Activated CD4-positive, alpha-beta T cell treated with anti-CD3 and anti-CD28 coated beads for 36 hours (primary cell): ENCODE results near the gene ENTPD8. TPM values are rescaled to one million over a fixed set of nuclear protein-coding genes. Genes with fewer than 3 reads are reported as not detected.
"Not testable (repeated sequence)": the region's sequence is repeated elsewhere in the genome, so short reads cannot be mapped to it uniquely, and the experiment has no call there.

Experiments used
- ATAC-seq: fragments of 200-7000 bp; cut with Tn5 transposase; one replicate; pipeline ENCODE4 v1.10.0; 2021; ENCODE audit warnings: mild to moderate bottlenecking, moderate library complexity
- CTCF ChIA-PET: fragments of 350-600 bp; sonication (Branson Sonifier 250); formaldehyde crosslinking; loops from one replicate; lab custom pipeline; 2021; ENCODE audit warnings: antibody characterized with exemption; lab: Charles Lee
- POLR2A ChIA-PET: fragments of 350-600 bp; sonication (Branson Sonifier 250); formaldehyde crosslinking; loops from one replicate; lab custom pipeline; 2021; ENCODE audit warnings: antibody characterized with exemption, inconsistent platforms; lab: Charles Lee
- DNase-seq: peaks from one replicate; pipeline ENCODE4 v3.0.0-alpha.2; 2020
- H3K27ac Mint-ChIP-seq: one replicate; pipeline ENCODE4 v1.8.0; 2021; ENCODE audit warnings: mixed read lengths
- H3K27me3 Mint-ChIP-seq: one replicate; pipeline ENCODE4 v1.8.0; 2021; ENCODE audit warnings: mixed read lengths
- H3K36me3 Mint-ChIP-seq: one replicate; pipeline ENCODE4 v1.8.0; 2021; ENCODE audit warnings: low read depth, mixed read lengths
- H3K4me1 Mint-ChIP-seq: one replicate; pipeline ENCODE4 v1.8.0; 2021; ENCODE audit warnings: mixed read lengths
- H3K4me3 Mint-ChIP-seq: one replicate; pipeline ENCODE4 v1.8.0; 2021; ENCODE audit warnings: mild to moderate bottlenecking, moderate library complexity, mixed read lengths
- H3K9me3 Mint-ChIP-seq: one replicate; pipeline ENCODE4 v1.8.0; 2021; ENCODE audit warnings: low read depth, mixed read lengths
- intact Hi-C, 2 experiments: fragments of 100-400 bp; cut with DNase I in 1 of 2; cut with micrococcal nuclease in 1 of 2; formaldehyde crosslinking; loops; one replicate each; pipeline versions ENCODE4 v1.14.2 to v1.15.1; 2022 to 2024; cut with DNase I, micrococcal nuclease
- total RNA-seq, 2 experiments: library from RNA; stranded (reverse); gene quantifications; one replicate each; pipeline ENCODE4 v1.2.3, GENCODE V29; 2021

Gene ENTPD8
- total RNA-seq, 2 experiments from 2014 or later = not detected

DNA sequence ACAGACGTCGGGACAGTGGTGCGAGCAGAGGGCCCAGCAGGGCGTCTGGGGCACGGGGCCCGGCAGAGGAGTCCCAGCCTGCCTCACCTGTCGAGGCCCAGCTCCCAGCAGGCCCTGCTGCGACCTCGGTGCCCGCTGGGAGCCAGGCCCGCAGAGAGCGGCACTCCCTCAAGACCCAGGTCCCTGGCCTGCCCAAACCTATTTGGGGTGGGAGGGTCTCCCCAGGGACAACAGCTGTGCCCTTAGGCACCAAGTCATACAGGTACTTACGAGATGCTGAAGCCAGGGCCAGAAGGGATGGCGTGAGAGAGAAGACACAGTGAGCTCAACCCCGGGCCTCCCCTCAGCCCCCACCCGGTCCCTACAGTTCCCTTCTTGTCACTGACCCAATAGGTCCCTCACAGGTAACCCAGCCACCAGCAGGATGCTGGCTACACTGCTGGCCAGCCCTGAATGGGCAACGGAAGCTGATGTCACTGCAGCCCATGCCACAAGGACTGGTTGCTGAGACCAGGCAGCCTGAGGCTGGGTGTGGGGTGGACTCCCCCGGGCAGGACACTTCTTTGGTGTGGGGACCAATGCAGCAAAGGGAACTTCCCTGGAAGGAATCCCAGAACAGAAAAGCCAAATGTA is 14.3 kb upstream of the ENTPD8 start:
- H3K27me3 Mint-ChIP-seq = no peaks in the 10 kb centered on the region
- peak overlapping the region; percentile 37 for H3K27ac Mint-ChIP-seq
- ChIA-PET POLR2A (no interaction called here), CTCF (no interaction called here)
- H3K4me1 Mint-ChIP-seq = peaks cover 37% of the 10 kb centered on the region
- intact Hi-C loops = loop anchor here in 1 of 2 experiments (10.0 kb wide), 1 partner anchor 1211 kb away; the partner anchor contains the start of gene QSOX2
- no peak overlapping the region for H3K4me3 Mint-ChIP-seq
- DNase-seq (no peak), ATAC-seq (no peak)
- H3K36me3 Mint-ChIP-seq = peaks cover 28% of the 10 kb centered on the region
- no peaks in the 10 kb centered on the region for H3K9me3 Mint-ChIP-seq

DNA sequence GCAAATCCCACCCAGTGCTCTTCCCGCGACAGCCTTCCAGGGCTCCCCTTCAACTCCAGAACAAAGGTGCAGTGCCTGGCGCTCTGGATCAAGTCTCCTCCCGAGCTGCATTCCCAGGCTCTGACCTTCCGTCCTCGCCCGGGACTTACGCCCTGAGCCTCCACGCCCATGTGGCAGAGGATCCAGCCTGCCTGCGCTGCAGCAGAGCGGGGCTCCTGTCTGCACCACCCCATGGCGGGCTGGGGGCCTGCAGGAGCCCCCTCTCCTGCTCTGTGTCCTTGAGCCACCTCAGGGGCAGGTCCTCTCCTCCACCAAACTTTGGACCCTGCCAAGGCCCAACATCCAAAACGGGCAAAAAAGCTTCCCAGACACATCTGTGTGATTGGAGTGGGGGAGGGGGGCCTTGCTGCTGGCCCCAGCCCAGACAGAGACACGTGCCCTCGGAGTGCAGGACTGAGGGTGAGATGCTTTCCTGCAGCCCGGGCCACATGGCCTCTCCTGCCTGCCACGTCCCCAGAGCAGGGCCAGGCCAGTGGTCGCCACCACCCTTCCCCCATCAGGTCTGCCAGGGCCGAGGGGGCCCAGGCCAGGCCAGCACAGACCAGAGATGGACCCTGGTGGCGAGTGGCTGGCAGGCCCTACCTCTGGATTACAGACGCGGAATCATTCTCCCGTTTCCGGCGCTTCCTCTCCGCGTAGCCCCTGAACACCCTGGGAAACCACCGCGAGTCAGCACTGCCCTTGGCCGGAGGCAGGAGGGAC is 13.6 kb upstream of the ENTPD8 start:
- POLR2A ChIA-PET = no interaction called here
- intact Hi-C loops = loop anchor here in 1 of 2 experiments (1.0 to 10.0 kb wide), 7 partner anchors 31 to 1210 kb away; partner anchors contain the start of genes ARRDC1, EXD3, MRPL41 and NOXA1
- CTCF ChIA-PET = no interaction called here
- Mint-ChIP-seq H3K27me3 (no peaks in the 10 kb centered on the region), H3K36me3 (peaks cover 29% of the 10 kb centered on the region), H3K27ac (no peak overlapping the region), H3K4me3 (peak overlapping the region; percentile 45), H3K9me3 (no peaks in the 10 kb centered on the region), H3K4me1 (peaks cover 38% of the 10 kb centered on the region)
- ATAC-seq (no peak), DNase-seq (peak; percentile 23)

- intact Hi-C loops = loop anchor here in 1 of 2 experiments (1.0 to 10.0 kb wide), 7 partner anchors 31 to 1209 kb away; partner anchors contain the start of genes ARRDC1, EXD3, MRPL41 and NOXA1
- DNase-seq (peak; percentile 73), ATAC-seq (peak; percentile 50)
- CTCF ChIA-PET = no interaction called here
- peaks cover 33% of the 10 kb centered on the region for H3K36me3 Mint-ChIP-seq
- H3K9me3 Mint-ChIP-seq = no peaks in the 10 kb centered on the region
- peaks cover 38% of the 10 kb centered on the region for H3K4me1 Mint-ChIP-seq
- no peaks in the 10 kb centered on the region for H3K27me3 Mint-ChIP-seq
- H3K27ac Mint-ChIP-seq = no peak overlapping the region
- POLR2A ChIA-PET = no interaction called here
- H3K4me3 Mint-ChIP-seq = peak overlapping the region; percentile 45
These were observed 13.0 kb upstream of the ENTPD8 start for GRCh38 chr9:137454145-137454596.

DNA sequence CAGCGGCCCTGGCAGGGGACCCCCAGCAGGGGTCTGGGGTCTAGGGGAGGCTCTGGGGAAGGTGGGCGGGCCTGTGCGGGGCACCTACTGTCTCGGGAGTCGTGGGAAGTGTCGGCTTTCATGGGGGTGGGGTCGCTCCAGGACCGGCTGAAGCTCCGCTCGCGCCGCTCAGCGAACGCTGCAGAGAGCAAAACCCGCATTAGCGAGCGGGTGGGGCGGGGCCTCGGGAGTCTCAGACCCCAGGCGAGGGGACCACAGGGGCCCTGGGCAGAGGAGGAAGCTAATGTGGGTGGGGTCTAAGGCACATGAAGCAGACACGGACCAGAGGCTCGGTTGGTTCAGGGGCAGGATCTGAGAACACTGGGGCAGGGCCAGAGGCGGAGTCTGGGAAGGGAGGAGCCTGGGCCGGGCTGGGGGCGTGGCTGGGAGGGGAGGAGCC is 12.5 kb upstream of the ENTPD8 start:
- ChIA-PET CTCF (no interaction called here), POLR2A (interaction anchor here (0.6 kb wide), 2 partner anchors 77 to 552 kb away, joined by 3 to 4 read pairs; no protein-coding TSS in a partner anchor)
- intact Hi-C loops = loop anchor here in 1 of 2 experiments (1.0 to 10.0 kb wide), 7 partner anchors 30 to 1209 kb away; partner anchors contain the start of genes ARRDC1, EXD3, MRPL41 and NOXA1

DNA sequence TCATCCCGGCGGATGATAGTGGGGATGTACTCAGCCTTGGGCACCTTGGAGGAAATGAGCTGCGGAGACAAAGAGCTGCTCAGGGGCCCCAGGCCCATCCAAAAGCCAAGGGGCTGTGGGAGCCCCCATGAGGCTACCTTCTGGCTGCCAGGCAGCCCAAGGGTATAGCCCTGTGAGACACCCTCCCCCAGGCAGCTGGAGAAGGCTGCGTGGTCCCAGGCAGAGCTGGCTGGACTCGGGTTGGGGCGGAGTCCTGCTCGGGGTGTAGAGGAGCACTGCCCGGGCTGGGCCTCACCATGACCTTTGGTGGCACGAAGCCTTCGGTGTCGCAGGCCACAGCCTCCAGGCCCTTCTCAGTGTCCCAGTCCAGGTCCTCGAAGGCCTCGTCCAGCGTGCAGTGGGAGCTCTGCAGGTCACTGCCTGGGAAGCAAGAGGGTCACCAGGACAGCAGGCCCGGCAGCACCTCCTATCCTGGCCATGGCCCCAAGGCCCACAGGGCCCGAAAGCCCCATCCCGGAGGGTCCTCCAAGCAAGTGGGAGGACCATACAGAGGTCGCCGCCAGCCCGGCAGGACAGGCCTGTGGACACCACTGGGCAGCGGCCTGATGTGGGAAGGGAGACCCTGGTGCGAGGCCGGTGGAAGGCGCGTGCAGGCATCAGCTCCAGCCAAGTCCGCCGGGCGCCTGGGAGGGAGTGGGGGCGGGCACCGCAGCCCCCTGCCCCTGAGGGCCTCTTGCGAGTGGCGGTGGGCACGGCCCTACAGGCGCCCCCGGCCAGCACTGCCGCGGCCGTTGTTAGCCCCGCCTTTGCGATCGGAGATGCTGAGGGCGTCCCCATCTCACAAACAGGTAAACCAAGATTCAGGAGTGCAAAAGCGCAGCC is 11.8 kb upstream of the ENTPD8 start:
- ChIA-PET CTCF (no interaction called here), POLR2A (interaction anchor here (0.6 to 1.0 kb wide), 3 partner anchors 9 to 551 kb away, joined by 3 to 5 read pairs (median 4); no protein-coding TSS in a partner anchor)
- no peaks in the 10 kb centered on the region for H3K27me3 Mint-ChIP-seq
- H3K36me3 Mint-ChIP-seq = peaks cover 35% of the 10 kb centered on the region
- ATAC-seq (no peak), DNase-seq (no peak)
- H3K9me3 Mint-ChIP-seq = no peaks in the 10 kb centered on the region
- H3K4me3 Mint-ChIP-seq = no peak overlapping the region
- H3K27ac Mint-ChIP-seq = no peak overlapping the region
- intact Hi-C loops = loop anchor here in 1 of 2 experiments (10.0 kb wide), 1 partner anchor 1208 kb away; the partner anchor contains the start of gene QSOX2
- peaks cover 38% of the 10 kb centered on the region for H3K4me1 Mint-ChIP-seq

More for the DNA sequence above, 12.5 kb upstream of the ENTPD8 start:
- no peak overlapping the region for H3K4me3 Mint-ChIP-seq
- DNase-seq = peak; percentile 84
- peaks cover 38% of the 10 kb centered on the region for H3K4me1 Mint-ChIP-seq
- peaks cover 33% of the 10 kb centered on the region for H3K36me3 Mint-ChIP-seq
- no peak overlapping the region for H3K27ac Mint-ChIP-seq
- ATAC-seq = peak; percentile 83
- H3K9me3 Mint-ChIP-seq = no peaks in the 10 kb centered on the region
- no peaks in the 10 kb centered on the region for H3K27me3 Mint-ChIP-seq

DNA sequence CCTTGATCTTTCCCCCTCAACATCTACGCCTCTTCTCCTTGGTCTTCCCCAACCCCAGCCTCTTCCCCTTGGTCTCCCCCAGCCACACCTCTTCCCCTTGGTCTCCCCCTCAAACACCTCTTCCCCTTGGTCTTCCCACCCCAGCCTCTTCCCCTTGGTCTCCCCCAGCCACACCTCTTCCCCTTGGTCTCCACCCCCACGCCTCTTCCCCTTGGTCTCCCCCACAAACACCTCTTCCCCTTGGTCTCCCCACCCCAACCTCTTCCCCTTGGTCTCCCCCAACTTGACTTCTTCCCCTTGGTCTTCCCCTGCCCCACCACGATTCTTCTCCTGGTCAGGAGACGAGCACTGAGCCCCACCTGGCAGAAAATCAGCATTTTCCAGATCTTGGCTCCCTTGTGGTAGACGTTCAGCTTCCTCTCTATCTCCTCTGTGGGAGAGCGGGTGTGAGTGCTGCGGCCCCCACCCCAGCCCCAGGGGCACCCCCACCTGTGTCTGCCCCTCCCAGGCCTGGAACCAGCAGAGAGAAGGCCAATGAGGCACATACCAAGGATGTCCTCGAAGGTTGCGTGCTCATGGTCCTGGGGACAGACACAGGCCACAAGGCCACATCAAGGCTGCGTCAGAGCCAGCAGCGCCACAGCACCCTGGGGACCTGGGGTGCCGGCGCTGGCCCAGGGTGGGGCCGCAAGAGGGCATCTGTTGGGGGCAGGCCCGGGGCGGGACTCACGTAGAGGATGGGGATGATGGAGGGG is 11.0 kb upstream of the ENTPD8 start:
- no peak overlapping the region for H3K27ac Mint-ChIP-seq
- peaks cover 37% of the 10 kb centered on the region for H3K4me1 Mint-ChIP-seq
- no peaks in the 10 kb centered on the region for H3K9me3 Mint-ChIP-seq
- ChIA-PET POLR2A (interaction anchor here (1.0 kb wide), 1 partner anchor 10 kb away, joined by 5 read pairs; no protein-coding TSS in a partner anchor), CTCF (no interaction called here)
- H3K36me3 Mint-ChIP-seq = peaks cover 35% of the 10 kb centered on the region
- H3K4me3 Mint-ChIP-seq = no peak overlapping the region
- no peak for DNase-seq
- intact Hi-C loops = loop anchor here in 1 of 2 experiments (10.0 kb wide), 1 partner anchor 1207 kb away; the partner anchor contains the start of gene QSOX2
- no peaks in the 10 kb centered on the region for H3K27me3 Mint-ChIP-seq
- ATAC-seq = no peak

- intact Hi-C loops = loop anchor here in 1 of 2 experiments (10.0 kb wide), 1 partner anchor 1207 kb away; the partner anchor contains the start of gene QSOX2
- H3K9me3 Mint-ChIP-seq, H3K27ac Mint-ChIP-seq, H3K4me3 Mint-ChIP-seq, ATAC-seq, POLR2A ChIA-PET, DNase-seq, CTCF ChIA-PET, H3K27me3 Mint-ChIP-seq: not testable (repeated sequence)
- peaks cover 31% of the 10 kb centered on the region for H3K36me3 Mint-ChIP-seq
- peaks cover 34% of the 10 kb centered on the region for H3K4me1 Mint-ChIP-seq
These were observed 10.3 kb upstream of the ENTPD8 start for GRCh38 chr9:137451264-137452005.

DNA sequence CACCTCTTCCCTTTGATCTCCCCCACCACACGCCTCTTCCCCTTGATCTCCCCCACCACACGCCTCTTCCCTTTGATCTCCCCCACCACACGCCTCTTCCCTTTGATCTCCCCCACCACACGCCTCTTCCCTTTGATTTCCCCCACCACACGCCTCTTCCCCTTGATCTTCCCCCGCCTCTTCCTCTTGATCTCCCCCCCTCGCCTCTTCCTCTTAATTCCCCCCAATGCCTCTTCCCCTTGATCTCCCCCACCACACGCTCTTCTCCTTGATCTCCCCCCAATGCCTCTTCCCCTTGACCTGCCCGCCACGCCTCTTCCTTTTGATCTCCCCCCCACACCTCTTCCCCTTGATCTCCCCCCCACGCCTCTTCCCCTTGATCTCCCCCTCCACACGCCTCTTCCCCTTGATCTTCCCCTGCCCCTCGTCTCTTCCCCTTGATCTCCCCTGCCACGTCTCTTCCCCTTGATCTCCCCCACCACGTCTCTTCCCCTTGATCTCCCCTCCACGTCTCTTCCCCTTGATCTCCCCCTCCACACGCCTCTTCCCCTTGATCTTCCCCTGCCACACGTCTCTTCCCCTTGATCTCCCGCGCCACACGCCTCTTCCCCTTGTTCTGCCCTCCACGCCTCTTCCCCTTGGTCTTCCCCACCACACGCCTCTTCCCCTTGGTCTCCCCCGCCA is 9.5 kb upstream of the ENTPD8 start:
- POLR2A ChIA-PET, H3K9me3 Mint-ChIP-seq, H3K27me3 Mint-ChIP-seq, H3K27ac Mint-ChIP-seq, CTCF ChIA-PET, ATAC-seq, DNase-seq, H3K4me3 Mint-ChIP-seq: not testable (repeated sequence)
- H3K36me3 Mint-ChIP-seq = peaks cover 28% of the 10 kb centered on the region
- intact Hi-C loops = loop anchor here in 1 of 2 experiments (10.0 kb wide), 1 partner anchor 1206 kb away; the partner anchor contains the start of gene QSOX2
- H3K4me1 Mint-ChIP-seq = peaks cover 33% of the 10 kb centered on the region

DNA sequence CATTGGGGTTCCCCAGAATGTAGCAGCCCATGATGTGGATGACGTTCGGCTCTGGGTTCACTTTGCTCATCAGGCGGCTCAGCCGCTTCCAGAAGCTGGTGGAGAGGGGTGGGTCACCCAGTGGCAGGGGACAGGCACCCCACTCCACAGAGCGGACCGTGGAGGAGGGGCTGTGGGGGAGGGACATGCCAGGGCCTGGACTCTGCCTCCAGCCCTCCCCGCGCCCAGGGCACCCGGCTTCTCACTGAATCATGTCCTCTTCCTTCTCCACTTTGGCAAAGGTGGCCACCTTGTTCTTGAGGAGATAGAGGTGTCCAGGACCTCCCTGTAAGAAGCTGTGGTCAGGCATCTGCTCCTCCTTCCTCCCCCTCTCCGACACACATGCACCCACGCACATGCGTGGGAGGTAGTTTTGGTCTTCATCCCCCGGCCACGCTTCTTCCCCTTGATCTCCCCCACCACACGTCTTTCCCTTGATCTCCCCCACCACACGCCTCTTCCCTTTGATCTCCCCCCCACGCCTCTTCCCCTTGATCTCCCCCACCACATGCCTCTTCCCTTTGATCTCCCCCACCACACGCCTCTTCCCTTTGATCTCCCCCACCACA is 8.9 kb upstream of the ENTPD8 start:
- CTCF ChIA-PET = no interaction called here
- no peak for ATAC-seq
- Mint-ChIP-seq H3K27ac (peak overlapping the region; percentile 19), H3K4me3 (no peak overlapping the region), H3K9me3 (no peaks in the 10 kb centered on the region), H3K4me1 (peaks cover 38% of the 10 kb centered on the region), H3K27me3 (no peaks in the 10 kb centered on the region), H3K36me3 (peaks cover 26% of the 10 kb centered on the region)
- intact Hi-C loops = loop anchor here (10.0 kb wide), 2 partner anchors 155 to 1205 kb away; partner anchors contain the start of gene QSOX2 (in 1 of the 2)
- peak; percentile 49 for DNase-seq
- POLR2A ChIA-PET = no interaction called here
